Activated CD8-positive, alpha-beta T cell treated with anti-CD3 and anti-CD28 coated beads, Interleukin-2, amount 10 ng/mL, durations not matched to agents 7 days and 5 days (primary cell): ENCODE measurements around the gene PHEX. TPM values are rescaled to one million over a fixed set of nuclear protein-coding genes. Genes with fewer than 3 reads are reported as not detected.

Experiments used
- ATAC-seq: fragments of 150-1000 bp; cut with Tn5 transposase; one replicate; pipeline ENCODE4 v1.10.0; 2021; ENCODE audit warnings: moderate library complexity
- CTCF ChIA-PET: fragments of 350-600 bp; sonication (Branson Sonifier 250); formaldehyde crosslinking; loops from one replicate; lab custom pipeline; 2021; ENCODE audit warnings: antibody characterized with exemption; lab: Charles Lee
- POLR2A ChIA-PET: fragments of 350-600 bp; sonication (Branson Sonifier 250); formaldehyde crosslinking; loops from one replicate; lab custom pipeline; 2021; ENCODE audit warnings: antibody characterized with exemption; lab: Charles Lee
- DNase-seq: peaks from one replicate; pipeline ENCODE4 v3.0.0-alpha.2; 2020
- H3K27ac Mint-ChIP-seq: one replicate; pipeline ENCODE4 v1.8.0; 2021; ENCODE audit warnings: mild to moderate bottlenecking, mixed read lengths
- H3K27me3 Mint-ChIP-seq: one replicate; pipeline ENCODE4 v1.8.0; 2021; ENCODE audit warnings: low read depth, mixed read lengths
- H3K36me3 Mint-ChIP-seq: one replicate; pipeline ENCODE4 v1.8.0; 2021; ENCODE audit warnings: low read depth, mixed read lengths
- H3K4me1 Mint-ChIP-seq: one replicate; pipeline ENCODE4 v1.8.0; 2021; ENCODE audit warnings: low read depth, mixed read lengths
- H3K4me3 Mint-ChIP-seq: one replicate; pipeline ENCODE4 v1.8.0; 2021; ENCODE audit warnings: mild to moderate bottlenecking, mixed read lengths
- H3K9me3 Mint-ChIP-seq: one replicate; pipeline ENCODE4 v1.8.0; 2022; ENCODE audit warnings: mixed read lengths; ENCODE audit not compliant: insufficient read depth
- total RNA-seq, 2 experiments: library from RNA; stranded (reverse); gene quantifications; one replicate each; pipeline ENCODE4 v1.2.3, GENCODE V29; 2021

The PHEX gene
- total RNA-seq, 2 experiments from 2014 or later = 0.16 to 0.24 TPM

- ChIA-PET CTCF (interaction anchor here (0.8 kb wide), 1 partner anchor 94 kb away, joined by 3 read pairs; no protein-coding TSS in a partner anchor), POLR2A (interaction anchor here (0.8 kb wide), 1 partner anchor 19 kb away, joined by 3 read pairs; no protein-coding TSS in a partner anchor)
- no peaks in the 10 kb centered on the region for H3K36me3 Mint-ChIP-seq
- DNase-seq = no peak
- H3K27me3 Mint-ChIP-seq = no peaks in the 10 kb centered on the region
- H3K4me1 Mint-ChIP-seq = peaks cover 25% of the 10 kb centered on the region
- no peak overlapping the region for H3K27ac Mint-ChIP-seq
- H3K9me3 Mint-ChIP-seq = no peaks in the 10 kb centered on the region
- ATAC-seq = no peak
- no peak overlapping the region for H3K4me3 Mint-ChIP-seq
Observed at GRCh38 chrX:22041907-22042530, 9.9 kb downstream of the PHEX start.

DNA sequence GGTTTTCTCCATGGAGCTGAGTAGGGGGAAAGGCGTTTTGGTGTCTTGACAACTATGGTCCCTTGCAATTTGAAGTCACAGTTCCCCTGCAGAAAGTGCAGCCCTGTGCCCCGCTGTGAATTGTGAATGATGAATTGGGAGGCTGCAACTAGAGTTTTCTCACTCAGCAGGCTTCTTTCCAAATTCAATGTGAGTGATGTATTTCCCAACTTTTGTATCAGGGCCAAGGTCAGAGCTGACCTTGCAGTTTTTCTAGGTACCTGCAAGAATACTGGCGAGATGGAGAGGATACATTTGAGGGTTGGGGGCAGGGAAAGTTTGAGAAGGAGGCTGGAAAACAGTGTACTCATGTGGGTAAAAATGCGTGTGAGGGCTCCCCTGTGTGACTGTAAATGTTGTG is 11.7 kb downstream of the PHEX start:
- DNase-seq = no peak
- no peak for ATAC-seq
- POLR2A ChIA-PET = no interaction called here
- CTCF ChIA-PET = interaction anchor here (1.2 kb wide), 1 partner anchor 109 kb away, joined by 3 read pairs; no protein-coding TSS in a partner anchor
- H3K9me3 Mint-ChIP-seq = no peaks in the 10 kb centered on the region
- H3K36me3 Mint-ChIP-seq = no peaks in the 10 kb centered on the region
- peaks cover 15% of the 10 kb centered on the region for H3K4me1 Mint-ChIP-seq
- no peak overlapping the region for H3K4me3 Mint-ChIP-seq
- H3K27ac Mint-ChIP-seq = no peak overlapping the region
- no peaks in the 10 kb centered on the region for H3K27me3 Mint-ChIP-seq

DNA sequence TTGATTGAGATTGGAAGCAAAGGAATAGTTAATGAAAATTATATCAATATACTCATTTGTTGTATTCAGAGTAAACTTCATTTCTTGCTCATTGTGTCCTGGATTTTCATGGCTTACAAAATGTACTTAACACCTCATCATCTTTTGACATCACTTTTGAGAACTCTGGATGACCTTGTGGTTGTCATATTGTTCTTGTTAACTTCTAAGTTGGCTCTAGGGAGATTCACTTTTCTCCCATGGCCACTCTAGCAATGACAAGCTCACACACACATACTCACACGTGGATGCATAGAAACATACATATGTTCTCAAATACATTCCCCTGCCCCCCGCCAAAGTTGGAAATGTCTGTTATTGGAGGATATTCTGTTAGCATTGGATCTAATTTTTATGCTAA is 15.3 kb downstream of the PHEX start:
- Mint-ChIP-seq H3K4me3 (no peak overlapping the region), H3K27me3 (no peaks in the 10 kb centered on the region), H3K9me3 (no peaks in the 10 kb centered on the region), H3K36me3 (no peaks in the 10 kb centered on the region), H3K27ac (no peak overlapping the region), H3K4me1 (no peaks in the 10 kb centered on the region)
- DNase-seq = no peak
- ChIA-PET CTCF (no interaction called here), POLR2A (no interaction called here)
- ATAC-seq = no peak

GRCh38 chrX:22053481-22053880 is 21.4 kb downstream of the PHEX start:
- Mint-ChIP-seq H3K4me1 (peaks cover 5% of the 10 kb centered on the region), H3K4me3 (no peak overlapping the region), H3K27ac (no peak overlapping the region), H3K36me3 (no peaks in the 10 kb centered on the region), H3K9me3 (no peaks in the 10 kb centered on the region), H3K27me3 (no peaks in the 10 kb centered on the region)
- ChIA-PET POLR2A (no interaction called here), CTCF (interaction anchor here (0.7 kb wide), 1 partner anchor 69 kb away, joined by 3 read pairs; no protein-coding TSS in a partner anchor)
- DNase-seq = no peak
- ATAC-seq = no peak

DNA sequence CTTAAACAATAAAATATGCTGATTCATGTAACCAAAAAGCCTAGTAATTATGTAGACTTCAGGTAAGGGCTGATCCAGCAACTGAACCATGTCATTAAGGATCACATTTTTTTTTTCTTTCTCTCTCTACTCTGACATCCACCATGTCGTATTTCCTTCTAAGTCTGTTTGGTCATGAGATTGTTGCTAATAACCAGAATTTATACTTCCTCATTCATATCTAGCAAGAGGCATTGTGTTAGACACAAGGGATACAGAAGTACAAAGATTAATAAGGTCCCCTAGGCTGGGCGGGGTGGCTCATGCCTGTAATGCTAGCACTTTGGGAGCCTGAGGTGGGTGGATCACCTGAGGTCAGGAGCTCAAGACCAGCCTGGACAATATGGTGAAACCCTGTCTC is 24.1 kb downstream of the PHEX start:
- DNase-seq = no peak
- no peaks in the 10 kb centered on the region for H3K9me3 Mint-ChIP-seq
- CTCF ChIA-PET = no interaction called here
- ATAC-seq = no peak
- H3K4me1 Mint-ChIP-seq = peaks cover 22% of the 10 kb centered on the region
- POLR2A ChIA-PET = no interaction called here
- no peak overlapping the region for H3K4me3 Mint-ChIP-seq
- no peaks in the 10 kb centered on the region for H3K36me3 Mint-ChIP-seq
- H3K27me3 Mint-ChIP-seq = no peaks in the 10 kb centered on the region
- no peak overlapping the region for H3K27ac Mint-ChIP-seq

GRCh38 chrX:22057667-22058066 is 25.5 kb downstream of the PHEX start:
- no peak overlapping the region for H3K4me3 Mint-ChIP-seq
- H3K27ac Mint-ChIP-seq = no peak overlapping the region
- H3K9me3 Mint-ChIP-seq = no peaks in the 10 kb centered on the region
- H3K27me3 Mint-ChIP-seq = no peaks in the 10 kb centered on the region
- no peak for DNase-seq
- ATAC-seq = no peak
- H3K36me3 Mint-ChIP-seq = no peaks in the 10 kb centered on the region
- H3K4me1 Mint-ChIP-seq = peaks cover 31% of the 10 kb centered on the region
- POLR2A ChIA-PET = no interaction called here
- CTCF ChIA-PET = no interaction called here

GRCh38 chrX:22059775-22060174 is 27.6 kb downstream of the PHEX start:
- no peak overlapping the region for H3K27ac Mint-ChIP-seq
- POLR2A ChIA-PET = no interaction called here
- no peaks in the 10 kb centered on the region for H3K9me3 Mint-ChIP-seq
- H3K27me3 Mint-ChIP-seq = no peaks in the 10 kb centered on the region
- H3K36me3 Mint-ChIP-seq = no peaks in the 10 kb centered on the region
- ATAC-seq (no peak), DNase-seq (no peak)
- H3K4me1 Mint-ChIP-seq = peaks cover 37% of the 10 kb centered on the region
- no peak overlapping the region for H3K4me3 Mint-ChIP-seq
- CTCF ChIA-PET = interaction anchor here (1.0 kb wide), 1 partner anchor 75 kb away, joined by 4 read pairs; no protein-coding TSS in a partner anchor

DNA sequence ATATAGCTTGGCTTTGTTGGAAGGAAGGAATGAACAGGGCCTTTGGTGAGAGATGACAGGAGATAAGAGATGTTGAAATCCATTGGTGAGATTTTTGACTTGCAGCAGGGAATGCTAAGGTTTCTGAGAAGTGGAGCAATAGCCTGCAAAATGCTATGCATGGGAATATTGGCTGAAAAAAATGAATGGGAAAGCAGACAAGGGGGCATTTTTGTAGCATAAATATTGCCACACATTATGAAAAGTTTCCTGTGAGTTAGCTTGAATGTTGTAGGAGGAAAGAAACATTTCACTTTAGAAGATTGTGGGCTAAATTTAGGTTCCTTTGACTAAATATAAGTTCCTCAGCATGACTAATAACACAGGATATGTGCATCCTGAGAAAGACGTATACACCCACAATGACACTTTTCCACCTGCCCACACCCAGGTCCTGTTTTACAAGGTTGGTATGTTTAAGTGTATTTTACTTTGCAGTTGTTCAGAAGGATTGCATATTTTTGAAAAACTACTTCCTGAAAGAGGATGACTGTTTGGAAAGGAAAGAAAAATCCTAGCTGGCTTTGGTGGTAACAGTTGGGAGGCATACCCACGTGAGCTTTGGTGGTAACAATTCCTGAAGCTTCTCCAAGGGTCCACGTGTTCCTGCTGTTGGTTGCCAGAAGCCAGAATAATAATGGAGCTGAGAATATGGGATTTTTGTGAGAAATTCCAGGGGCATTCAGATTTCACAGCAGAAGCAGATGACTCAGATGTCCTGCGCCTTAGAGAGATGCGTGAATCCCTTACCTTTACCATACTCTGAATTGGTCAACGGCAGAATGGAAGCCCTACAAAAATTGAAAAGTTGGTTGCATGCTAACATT is 28.5 kb downstream of the PHEX start:
- CTCF ChIA-PET = interaction anchor here (1.0 kb wide), 1 partner anchor 76 kb away, joined by 4 read pairs; no protein-coding TSS in a partner anchor
- no peak for ATAC-seq
- DNase-seq = peak; percentile 22
- no peaks in the 10 kb centered on the region for H3K27me3 Mint-ChIP-seq
- no peak overlapping the region for H3K4me3 Mint-ChIP-seq
- POLR2A ChIA-PET = interaction anchor here (0.7 kb wide), 1 partner anchor 19 kb away, joined by 3 read pairs; no protein-coding TSS in a partner anchor
- peak overlapping the region; percentile 54 for H3K27ac Mint-ChIP-seq
- no peaks in the 10 kb centered on the region for H3K36me3 Mint-ChIP-seq
- no peaks in the 10 kb centered on the region for H3K9me3 Mint-ChIP-seq
- H3K4me1 Mint-ChIP-seq = peaks cover 37% of the 10 kb centered on the region

GRCh38 chrX:22063284-22063683 is 31.2 kb downstream of the PHEX start:
- Mint-ChIP-seq H3K27me3 (no peaks in the 10 kb centered on the region), H3K4me3 (no peak overlapping the region), H3K36me3 (peaks cover 2% of the 10 kb centered on the region), H3K27ac (peak overlapping the region; percentile 61), H3K9me3 (no peaks in the 10 kb centered on the region), H3K4me1 (peaks cover 36% of the 10 kb centered on the region)
- ChIA-PET CTCF (interaction anchor here (1.3 to 1.5 kb wide), 2 partner anchors 17 to 78 kb away, joined by 3 to 5 read pairs; no protein-coding TSS in a partner anchor), POLR2A (no interaction called here)
- ATAC-seq (peak; percentile 36), DNase-seq (no peak)

- CTCF ChIA-PET = interaction anchor here (1.5 to 2.0 kb wide), 2 partner anchors 11 to 85 kb away, joined by 5 to 12 read pairs; no protein-coding TSS in a partner anchor
- no peak overlapping the region for H3K4me3 Mint-ChIP-seq
- no peaks in the 10 kb centered on the region for H3K27me3 Mint-ChIP-seq
- peaks cover 2% of the 10 kb centered on the region for H3K36me3 Mint-ChIP-seq
- H3K9me3 Mint-ChIP-seq = no peaks in the 10 kb centered on the region
- POLR2A ChIA-PET = no interaction called here
- peaks cover 4% of the 10 kb centered on the region for H3K4me1 Mint-ChIP-seq
- H3K27ac Mint-ChIP-seq = no peak overlapping the region
- DNase-seq (no peak), ATAC-seq (no peak)
Observed at GRCh38 chrX:22069586-22069985, 37.5 kb downstream of the PHEX start.

DNA sequence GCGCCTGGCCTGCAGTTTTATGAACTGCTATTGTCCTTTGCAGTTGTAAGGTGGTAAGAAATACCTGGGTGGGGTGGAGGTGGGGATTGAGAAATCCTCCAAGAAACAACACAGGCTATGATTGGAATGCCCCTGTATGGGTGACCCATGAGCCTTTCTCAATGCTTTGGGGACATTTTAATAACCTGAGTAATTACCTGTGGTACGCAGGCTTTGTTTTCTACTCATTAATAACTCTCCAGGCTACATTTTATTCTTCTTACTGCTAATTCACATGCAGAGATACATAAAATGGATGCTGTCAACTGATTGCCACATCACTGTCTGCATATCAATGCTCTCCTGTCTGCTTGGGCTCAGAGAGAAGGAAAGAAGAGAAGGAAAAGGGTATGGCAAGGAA is 41.8 kb downstream of the PHEX start:
- ATAC-seq (no peak), DNase-seq (no peak)
- Mint-ChIP-seq H3K4me3 (no peak overlapping the region), H3K27ac (no peak overlapping the region), H3K36me3 (no peaks in the 10 kb centered on the region), H3K9me3 (no peaks in the 10 kb centered on the region), H3K4me1 (no peaks in the 10 kb centered on the region), H3K27me3 (no peaks in the 10 kb centered on the region)
- POLR2A ChIA-PET = no interaction called here
- CTCF ChIA-PET = no interaction called here

GRCh38 chrX:22078117-22078516 is 46.0 kb downstream of the PHEX start:
- ATAC-seq = no peak

More at GRCh38 chrX:22078117-22078516, 46.0 kb downstream of the PHEX start:
- DNase-seq = no peak
- Mint-ChIP-seq H3K4me1 (no peaks in the 10 kb centered on the region), H3K36me3 (no peaks in the 10 kb centered on the region), H3K9me3 (no peaks in the 10 kb centered on the region), H3K4me3 (no peak overlapping the region), H3K27ac (no peak overlapping the region), H3K27me3 (no peaks in the 10 kb centered on the region)
- ChIA-PET POLR2A (no interaction called here), CTCF (no interaction called here)
